Renal cortex interstitium (tissue), 15 donors: ENCODE measurements around the gene SEC31B. TPM values are rescaled to one million over a fixed set of nuclear protein-coding genes. Genes with fewer than 3 reads are reported as not detected.
A peak's percentile ranks its signal among the peaks of the same experiment; 100 is the strongest.

Source experiments
- DNase-seq, 11 donors: peaks; one replicate each; pipeline ENCODE4 v3.0.0-alpha.2; 2013; ENCODE audit warnings: low read depth in 9 of 11, low spot score in 4 of 11; ENCODE audit errors: extremely low read depth in 1 of 11
- long read RNA-seq, 16 experiments: transcript quantifications; one replicate each; lab custom pipeline, GENCODE V29; 2026
- polyA plus RNA-seq, 3 donors: library from polyadenylated mRNA; unstranded; fragments of 120-200 nt; gene quantifications; one replicate each; pipeline ENCODE4 v1.2.1, GENCODE V29; 2013; ENCODE audit not compliant: insufficient read length in 3 of 3

Gene SEC31B, protein sequence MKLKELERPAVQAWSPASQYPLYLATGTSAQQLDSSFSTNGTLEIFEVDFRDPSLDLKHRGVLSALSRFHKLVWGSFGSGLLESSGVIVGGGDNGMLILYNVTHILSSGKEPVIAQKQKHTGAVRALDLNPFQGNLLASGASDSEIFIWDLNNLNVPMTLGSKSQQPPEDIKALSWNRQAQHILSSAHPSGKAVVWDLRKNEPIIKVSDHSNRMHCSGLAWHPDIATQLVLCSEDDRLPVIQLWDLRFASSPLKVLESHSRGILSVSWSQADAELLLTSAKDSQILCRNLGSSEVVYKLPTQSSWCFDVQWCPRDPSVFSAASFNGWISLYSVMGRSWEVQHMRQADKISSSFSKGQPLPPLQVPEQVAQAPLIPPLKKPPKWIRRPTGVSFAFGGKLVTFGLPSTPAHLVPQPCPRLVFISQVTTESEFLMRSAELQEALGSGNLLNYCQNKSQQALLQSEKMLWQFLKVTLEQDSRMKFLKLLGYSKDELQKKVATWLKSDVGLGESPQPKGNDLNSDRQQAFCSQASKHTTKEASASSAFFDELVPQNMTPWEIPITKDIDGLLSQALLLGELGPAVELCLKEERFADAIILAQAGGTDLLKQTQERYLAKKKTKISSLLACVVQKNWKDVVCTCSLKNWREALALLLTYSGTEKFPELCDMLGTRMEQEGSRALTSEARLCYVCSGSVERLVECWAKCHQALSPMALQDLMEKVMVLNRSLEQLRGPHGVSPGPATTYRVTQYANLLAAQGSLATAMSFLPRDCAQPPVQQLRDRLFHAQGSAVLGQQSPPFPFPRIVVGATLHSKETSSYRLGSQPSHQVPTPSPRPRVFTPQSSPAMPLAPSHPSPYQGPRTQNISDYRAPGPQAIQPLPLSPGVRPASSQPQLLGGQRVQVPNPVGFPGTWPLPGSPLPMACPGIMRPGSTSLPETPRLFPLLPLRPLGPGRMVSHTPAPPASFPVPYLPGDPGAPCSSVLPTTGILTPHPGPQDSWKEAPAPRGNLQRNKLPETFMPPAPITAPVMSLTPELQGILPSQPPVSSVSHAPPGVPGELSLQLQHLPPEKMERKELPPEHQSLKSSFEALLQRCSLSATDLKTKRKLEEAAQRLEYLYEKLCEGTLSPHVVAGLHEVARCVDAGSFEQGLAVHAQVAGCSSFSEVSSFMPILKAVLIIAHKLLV
- 10 to 100 TPM; 16.3 to 25.6 (median 16.7) TPM for polyA plus RNA-seq
- long read RNA-seq, donor 1 = 0 reads
- long read RNA-seq, donor 2, partial matches to known transcripts = 0 of 1 reads
- long read RNA-seq, donor 2, other reads (novel, unspliced or antisense) = 0 of 1 reads
- long read RNA-seq, donor 3 = 0 reads
- long read RNA-seq, donor 4, partial matches to known transcripts = 0 of 1 reads
- long read RNA-seq, donor 4, other reads (novel, unspliced or antisense) = 0 of 1 reads
- long read RNA-seq, donor 5 = 0 reads
- long read RNA-seq, donor 6 = 0 reads
- long read RNA-seq, donor 7 = 0 reads
- long read RNA-seq, donor 8, partial matches to known transcripts = 0 of 1 reads
- long read RNA-seq, donor 8, other reads (novel, unspliced or antisense) = 0 of 1 reads
- long read RNA-seq, donor 9, partial matches to known transcripts = 0 of 1 reads
- long read RNA-seq, donor 9, other reads (novel, unspliced or antisense) = 0 of 1 reads
- long read RNA-seq, donor 10, partial matches to known transcripts = 0 of 1 reads
- long read RNA-seq, donor 10, other reads (novel, unspliced or antisense) = 0 of 1 reads
- long read RNA-seq, donor 11 = 0 reads
- long read RNA-seq, donor 12 = 0 reads
- long read RNA-seq, donor 13 = 0 reads
- long read RNA-seq, donor 14 = 0 reads
- long read RNA-seq, donor 15 = 0 reads
- long read RNA-seq, donor 16, partial matches to known transcripts = 0 of 2 reads
- long read RNA-seq, donor 16, other reads (novel, unspliced or antisense) = 0 of 2 reads

DNA sequence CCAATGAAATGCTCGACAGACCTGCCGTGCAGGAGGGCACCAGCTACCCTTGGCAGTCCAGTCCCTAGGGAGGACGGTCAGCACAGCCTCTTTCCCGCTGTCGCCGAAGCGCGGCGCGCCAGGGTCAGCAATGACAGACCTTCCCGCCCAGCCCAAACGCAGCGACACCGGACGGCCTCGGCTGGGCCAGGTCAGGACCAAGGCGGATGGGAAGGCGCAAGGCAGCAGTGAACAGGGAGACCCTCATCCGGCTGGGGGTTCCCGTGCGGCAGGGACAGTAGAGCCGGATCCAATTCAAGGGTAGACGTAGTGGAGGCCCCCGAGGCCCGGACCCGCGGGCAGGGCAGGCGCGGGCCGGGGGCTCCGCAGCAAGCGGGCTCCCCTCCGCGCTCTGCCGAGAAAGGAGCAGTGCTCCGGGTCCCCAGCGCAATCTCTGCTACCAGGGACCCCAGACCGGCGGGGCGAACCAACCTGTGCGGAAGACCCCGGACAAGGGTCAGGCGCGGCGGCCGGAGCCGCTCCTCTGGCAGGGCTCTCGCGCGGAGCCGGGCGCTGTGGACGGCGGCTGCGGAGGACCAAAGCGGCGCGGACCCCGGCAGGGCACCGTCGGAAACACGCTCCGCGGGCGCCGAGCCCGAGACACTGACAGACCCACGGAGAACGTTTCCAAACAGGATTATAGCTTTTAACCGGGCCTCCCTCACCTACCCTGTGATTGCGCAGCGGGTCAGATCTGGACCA lies at the start of gene SEC31B:
Gene SEC31B (minus strand): TSS at position 551 of the 741 bp plus-strand sequence. CDS start 2,909 bp downstream, outside the sequence.
- peak in 4 of 11 donors; percentile 17 to 28 (median 22) for DNase-seq

DNA sequence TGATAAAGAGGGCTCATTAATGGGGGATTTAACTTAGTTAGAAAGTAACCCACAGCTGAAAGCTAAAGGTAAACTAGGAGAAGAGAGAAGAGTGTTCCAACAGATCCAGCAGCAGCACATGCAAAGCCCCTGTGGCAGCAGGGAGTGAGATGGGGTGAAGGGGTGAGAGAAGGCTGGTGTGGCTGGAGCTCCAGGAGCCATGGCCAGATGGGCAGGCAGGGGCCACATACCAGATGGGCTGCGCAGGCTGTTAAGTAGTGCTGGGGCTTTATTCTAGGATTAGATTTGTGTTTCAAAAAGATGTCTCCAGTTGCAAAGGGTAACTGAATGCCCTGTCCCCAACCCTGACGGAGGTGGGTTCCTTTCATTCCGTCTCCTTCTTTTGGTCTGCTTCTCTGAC lies 49.3 kb upstream of the SEC31B start:
- no peak for DNase-seq

DNA sequence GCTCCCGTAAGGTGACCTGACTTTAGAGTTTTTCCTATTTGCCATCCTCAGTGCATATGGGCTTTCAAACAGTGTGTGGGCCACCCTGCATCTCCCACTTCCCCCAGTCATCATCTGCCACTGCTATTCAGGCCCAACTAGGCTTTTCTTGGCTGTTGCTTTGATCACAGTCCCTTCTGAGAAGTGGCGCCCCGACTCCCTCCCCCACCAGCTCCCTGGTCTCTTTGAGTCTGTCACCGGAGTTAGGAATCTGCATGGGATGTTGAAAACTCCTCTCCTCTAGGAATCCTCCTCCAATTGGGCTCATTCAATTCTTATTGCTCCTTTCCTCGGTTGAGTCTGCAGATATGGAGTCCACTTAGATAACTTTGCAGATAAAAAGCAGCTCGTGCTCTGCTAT lies 48.2 kb upstream of the SEC31B start:
- no peak for DNase-seq

DNA sequence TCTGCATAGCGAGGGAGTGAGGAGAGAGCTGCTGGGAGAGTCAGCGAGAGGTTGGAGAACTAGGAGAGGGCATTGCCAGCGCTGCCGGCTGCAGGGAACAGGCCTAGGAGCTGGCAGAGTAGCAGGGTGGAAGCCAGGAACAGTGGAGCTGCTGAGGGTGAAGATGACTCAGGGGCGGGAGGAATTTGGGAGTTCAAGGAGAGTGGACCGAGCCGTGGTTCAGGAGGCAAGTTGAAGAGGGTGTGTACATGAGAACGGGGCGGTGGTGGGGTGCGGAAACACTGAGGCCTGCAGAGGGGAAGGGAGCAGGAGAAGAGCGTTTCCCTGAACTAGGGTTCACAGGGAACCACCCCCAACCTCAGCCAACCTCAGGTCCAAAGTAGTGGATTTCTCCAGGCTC lies 47.6 kb upstream of the SEC31B start:
- DNase-seq = no peak

DNA sequence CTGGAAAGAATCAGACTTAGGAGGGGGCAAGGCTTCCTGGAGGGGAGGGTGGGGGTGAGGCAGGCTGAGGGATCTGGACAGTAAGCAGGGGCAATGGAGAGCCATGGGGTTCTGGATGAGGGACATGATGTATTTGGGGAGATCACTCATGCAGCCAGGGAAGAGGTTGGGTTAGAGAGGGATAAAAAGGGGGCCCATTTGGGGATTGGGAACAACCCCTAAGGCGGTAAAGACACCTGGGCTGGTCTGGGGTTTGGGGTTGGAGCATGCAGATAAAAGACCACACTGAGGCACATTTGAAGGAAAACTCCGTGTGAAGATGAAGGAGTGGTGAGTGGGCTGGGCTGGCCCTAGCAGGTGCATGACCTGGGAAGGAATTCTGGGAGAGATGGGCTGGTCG lies 46.9 kb upstream of the SEC31B start:
- DNase-seq = no peak

DNA sequence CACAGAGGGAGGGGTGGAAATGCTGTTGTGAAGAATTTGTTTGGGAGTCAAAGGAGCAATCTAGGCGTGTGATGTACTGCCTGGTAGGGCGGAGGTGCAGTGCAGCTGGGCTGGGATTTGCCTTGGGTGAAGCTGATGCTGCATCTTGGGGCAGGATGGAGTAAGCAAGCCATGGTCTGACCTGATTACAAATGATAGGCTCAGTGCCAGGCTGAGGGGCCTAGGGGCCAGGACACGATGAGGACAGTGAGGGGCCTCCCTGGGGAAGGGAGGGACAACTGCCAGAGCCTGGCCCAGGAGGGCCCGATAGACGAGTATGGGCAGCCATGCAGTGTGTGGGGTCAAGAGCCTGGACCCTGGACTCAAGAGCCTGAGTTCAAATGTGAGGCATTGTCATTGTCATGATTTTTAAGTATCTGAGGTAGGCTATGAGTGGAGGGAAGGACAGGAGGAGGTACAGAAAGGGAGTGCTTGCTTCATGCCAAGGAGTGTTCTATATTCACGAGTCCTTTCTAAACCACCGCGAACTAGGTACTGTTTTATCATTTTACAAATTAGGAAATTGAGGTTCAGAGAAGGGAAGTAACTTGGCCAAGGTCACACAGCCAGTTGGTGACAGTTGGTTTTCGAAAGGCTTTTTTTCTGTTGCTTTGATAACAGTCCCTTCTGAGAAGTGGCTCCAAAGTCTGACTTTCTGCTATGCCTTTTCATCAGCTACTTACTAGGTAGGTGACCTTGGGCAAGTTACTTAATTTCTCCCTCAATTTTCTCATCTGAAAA lies 45.7 kb upstream of the SEC31B start:
- no peak for DNase-seq

DNA sequence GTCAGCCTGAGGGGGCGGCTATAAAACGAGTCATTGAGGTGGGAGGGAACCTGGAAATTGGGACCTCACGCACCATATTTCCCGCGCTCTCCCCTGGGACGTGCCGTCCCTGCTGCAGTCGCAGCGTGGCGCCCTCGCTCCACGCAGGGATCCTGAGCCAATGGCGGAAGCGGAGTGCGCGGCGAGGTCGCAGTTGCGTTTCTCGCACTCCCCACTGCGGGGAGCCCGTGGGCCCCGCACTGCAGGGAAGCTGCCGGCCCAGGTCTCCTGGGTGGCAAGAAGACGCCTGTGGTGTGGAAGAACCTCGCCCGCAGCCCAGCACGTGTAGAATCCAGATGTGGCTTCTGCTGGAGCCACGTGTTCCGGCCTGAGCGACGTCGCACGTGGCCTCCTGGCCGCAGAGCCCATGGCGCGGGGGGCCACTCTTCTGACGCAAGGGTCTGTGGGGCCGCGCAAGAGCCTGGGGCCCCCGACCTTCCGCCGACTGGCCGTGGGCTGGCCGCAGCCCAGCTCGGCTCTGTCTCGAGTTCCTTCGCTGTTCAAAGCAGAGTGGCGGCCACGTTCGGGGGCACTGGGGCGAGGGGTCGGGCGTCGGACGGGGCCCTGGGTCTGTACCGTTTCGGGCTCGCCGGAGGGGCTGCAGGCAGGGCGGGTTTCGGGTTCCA lies 42.5 kb upstream of the SEC31B start:
- DNase-seq = peak; percentile 71 to 85 (median 74)

DNA sequence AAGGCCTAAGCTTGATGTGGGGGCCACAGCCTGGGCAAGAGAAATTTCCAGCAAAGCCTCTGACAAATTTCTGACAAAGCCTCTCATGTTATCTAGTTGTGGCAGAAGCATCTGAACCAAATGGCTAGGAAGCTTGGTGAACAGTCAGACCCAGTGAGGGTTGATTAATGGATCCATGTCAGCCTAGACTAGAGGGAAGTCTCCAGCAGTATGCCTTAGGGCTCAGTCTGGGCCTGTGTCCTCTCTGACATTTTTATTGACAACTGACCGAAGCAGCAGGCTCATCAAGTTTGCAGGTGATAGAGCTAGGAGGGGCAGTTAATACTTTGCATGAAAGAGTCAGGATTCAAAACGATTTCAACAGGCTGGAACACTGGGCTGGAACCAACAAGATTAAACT lies 41.3 kb upstream of the SEC31B start:
- DNase-seq = no peak

DNA sequence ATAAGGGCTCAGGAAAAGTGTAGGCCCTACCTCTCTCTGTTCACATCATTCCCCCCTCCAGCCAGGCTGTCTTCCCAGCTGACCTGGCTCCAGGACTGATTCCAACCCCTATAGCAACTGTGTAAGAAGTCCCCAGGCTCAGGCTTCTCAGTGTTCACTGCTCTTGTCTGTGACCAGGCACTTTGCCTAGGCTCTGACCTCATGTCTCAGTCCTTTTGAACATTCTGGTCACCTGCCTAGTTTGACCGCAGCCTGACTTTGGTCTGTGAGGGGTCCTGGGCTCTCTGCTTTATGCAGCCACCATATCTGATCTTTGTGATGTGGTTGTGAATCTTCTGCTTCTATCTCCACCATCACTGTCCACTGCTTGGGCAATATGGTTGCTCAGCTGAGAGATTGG lies 40.6 kb upstream of the SEC31B start:
- DNase-seq = no peak

DNA sequence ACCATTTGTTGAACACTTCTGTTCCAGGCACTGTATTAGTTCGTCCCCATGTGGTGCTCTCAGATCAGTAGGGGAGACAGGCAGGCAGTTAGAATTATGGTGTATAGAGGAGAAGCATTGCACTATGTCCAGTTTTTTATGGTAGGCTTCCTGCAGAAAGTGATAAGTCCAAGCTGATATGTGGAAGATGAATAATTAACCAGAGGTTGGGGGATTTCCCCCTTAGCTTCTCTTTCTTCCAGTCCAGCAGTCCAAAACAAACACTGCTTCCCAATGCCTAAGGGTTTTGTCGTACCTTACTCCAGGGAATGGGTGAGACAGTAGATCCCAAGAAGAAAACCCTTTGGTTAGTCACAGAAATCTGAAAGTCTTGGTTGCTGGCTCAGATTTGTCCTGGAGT lies 35.2 kb upstream of the SEC31B start:
- no peak for DNase-seq

DNA sequence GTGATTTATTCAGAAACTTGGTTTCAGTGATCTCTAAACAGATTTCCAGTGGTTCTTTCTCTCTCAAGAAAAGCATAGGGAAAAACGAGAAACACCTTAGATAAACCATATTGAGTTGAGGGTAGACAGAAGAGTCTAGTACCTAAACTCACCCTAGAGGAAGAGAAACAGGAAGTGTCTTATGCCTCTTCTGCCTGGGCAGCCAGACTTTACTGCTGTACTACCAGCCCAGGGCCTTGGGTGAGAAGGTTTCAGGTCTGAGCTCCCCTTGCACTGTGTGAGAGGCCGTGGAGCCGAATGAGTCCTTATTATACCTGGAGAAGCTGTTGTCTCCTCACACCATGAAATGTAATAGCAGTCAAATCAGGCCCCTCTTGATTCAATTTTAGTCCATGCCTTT lies 34.3 kb upstream of the SEC31B start:
- DNase-seq = no peak

DNA sequence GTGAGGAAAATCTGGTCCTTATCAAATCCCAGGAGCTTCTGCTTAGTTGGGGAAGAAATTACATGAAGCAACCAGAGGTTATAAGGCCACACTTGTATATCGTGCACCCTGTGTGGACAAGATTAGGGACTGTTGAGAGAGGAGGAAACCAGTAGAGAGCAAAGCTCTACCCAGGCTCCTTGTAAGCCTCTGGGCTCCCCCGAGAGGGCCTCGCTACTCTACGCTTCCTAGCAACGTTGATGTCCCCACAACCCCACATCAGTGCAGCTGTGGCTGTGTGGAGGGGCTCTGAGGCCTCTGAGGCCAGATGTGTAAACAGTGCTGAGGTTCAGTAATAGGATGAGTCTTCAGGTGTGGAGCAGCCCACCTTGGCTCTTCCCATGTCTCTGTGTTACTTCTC lies 32.1 kb upstream of the SEC31B start:
- no peak for DNase-seq

DNA sequence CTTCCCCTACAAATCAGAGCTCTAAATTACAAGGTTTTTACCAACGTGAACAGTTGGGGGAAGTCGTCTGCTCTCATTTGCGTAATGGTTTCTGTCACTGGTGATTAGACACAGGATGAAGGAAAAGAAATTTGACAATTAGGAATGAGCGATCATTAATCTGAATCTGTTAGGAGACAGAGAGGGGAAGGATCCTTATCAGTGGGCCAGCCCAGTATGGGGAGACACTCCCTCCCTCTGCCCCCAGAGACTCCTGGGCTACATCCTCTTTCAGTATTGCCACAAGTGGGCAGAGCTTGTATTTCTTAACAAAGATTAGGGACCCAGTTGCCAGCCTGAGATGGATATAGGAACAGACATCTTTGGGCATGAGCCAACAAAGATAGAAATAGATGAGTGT lies 31.5 kb upstream of the SEC31B start:
- no peak for DNase-seq

DNA sequence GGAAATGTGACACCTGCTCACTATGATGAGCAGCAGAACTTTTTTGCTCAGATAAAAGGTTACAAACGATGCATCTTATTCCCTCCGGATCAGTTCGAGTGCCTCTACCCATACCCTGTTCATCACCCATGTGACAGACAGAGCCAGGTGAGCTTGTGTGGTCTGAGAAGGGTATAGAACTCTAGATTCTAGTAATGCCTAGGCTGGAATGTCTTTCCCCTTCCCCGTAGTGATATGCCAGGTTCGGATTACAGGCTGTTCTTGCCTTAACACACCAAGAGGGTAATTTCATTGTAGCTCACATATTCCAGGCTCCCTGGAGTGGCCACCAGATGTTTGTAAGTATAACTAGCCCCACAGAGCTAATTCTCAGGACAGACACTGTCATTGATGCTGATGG lies 25.3 kb upstream of the SEC31B start:
- no peak for DNase-seq

DNA sequence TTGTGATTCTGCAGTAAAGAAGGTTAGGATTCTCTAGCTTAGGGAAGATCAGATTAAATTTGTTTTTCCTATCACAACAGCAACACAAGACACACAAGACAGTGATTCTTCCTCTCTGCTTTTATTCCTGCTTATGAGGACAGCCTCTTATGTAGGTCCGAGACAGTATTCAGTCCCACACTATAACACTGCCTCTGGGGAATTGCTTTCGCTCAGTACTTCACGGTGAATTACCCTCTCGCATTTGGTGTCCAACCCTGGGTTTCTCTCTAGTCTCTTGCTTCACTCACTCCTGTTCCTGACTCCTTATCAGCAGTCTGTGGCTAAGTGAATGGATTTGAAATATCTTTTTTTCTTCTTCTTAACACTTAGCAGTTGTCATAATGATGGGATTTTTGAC lies 17.8 kb upstream of the SEC31B start:
- DNase-seq = no peak

DNA sequence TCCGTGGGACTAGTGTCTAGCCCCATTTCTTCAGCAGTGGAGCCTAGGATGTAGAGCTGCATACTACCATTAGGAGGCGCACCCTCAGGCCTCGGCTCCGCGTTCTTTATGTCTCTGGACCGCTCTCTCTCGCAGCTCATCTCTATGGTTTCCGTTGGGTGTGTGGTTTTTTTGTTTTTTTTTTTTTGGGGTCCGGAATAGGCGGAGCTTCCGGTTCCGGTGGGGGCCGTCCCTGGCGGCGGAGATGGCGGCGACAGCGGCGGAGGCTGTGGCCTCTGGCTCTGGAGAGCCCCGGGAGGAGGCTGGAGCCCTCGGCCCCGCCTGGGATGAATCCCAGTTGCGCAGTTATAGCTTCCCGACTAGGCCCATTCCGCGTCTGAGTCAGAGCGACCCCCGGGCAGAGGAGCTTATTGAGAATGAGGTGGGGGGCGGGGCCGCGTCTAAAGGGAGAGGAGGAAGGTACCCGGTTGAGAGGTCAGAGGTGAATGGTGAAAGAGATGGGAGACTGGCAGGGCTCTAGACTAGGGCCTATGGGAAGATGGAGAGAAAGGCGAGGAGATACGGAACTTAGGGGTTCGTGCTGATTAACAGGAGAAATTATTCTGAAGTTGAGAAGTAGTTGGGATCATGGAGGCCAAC lies 16.2 kb upstream of the SEC31B start, which contains the start of gene HIF1AN:
Gene HIF1AN (plus strand): TSS at position 229 of the 639 bp plus-strand sequence. CDS start 16 bp downstream, at position 245.
- DNase-seq = peak; percentile 85 to 95 (median 91)
